GM10266 (cell line): Measurements from ENCODE around the gene CREG2.
"Not testable (repeated sequence)": the region's sequence is repeated elsewhere in the genome, so short reads cannot be mapped to it uniquely, and the experiment has no call there.

Experiments
- DNase-seq: peaks from one replicate; pipeline ENCODE4 v3.0.0; 2012; ENCODE audit errors: extremely low spot score
- CTCF ChIP-seq: IDR thresholded peaks from 2 replicates; pipeline ENCODE4 v1.5.1; 2012; ENCODE audit warnings: mild to moderate bottlenecking, low read depth; ENCODE audit not compliant: control insufficient read depth, insufficient read depth; ENCODE audit errors: missing control alignments

CREG2 gene

GRCh38 chr2:101359410-101359954 lies 27.8 kb downstream of the CREG2 start:
- no peak for DNase-seq
- no peak for TF ChIP-seq CTCF

- DNase-seq = no peak
- TF ChIP-seq CTCF = no peak
Measured at GRCh38 chr2:101357376-101357775, 29.9 kb downstream of the CREG2 start.

- no peak for DNase-seq
- no peak for TF ChIP-seq CTCF
Measured at GRCh38 chr2:101356521-101356920, 30.8 kb downstream of the CREG2 start.

GRCh38 chr2:101356055-101356454 lies 31.2 kb downstream of the CREG2 start:
- no peak for TF ChIP-seq CTCF
- DNase-seq = no peak

GRCh38 chr2:101355401-101356054 lies 31.8 kb downstream of the CREG2 start:
- no peak for DNase-seq
- TF ChIP-seq CTCF = no peak

GRCh38 chr2:101354420-101355311 lies 32.6 kb downstream of the CREG2 start:
- TF ChIP-seq CTCF = no peak

GRCh38 chr2:101352631-101353030 lies 34.7 kb downstream of the CREG2 start:
- DNase-seq = not testable (repeated sequence)

More at GRCh38 chr2:101354420-101355311, 32.6 kb downstream of the CREG2 start:
- no peak for DNase-seq
